Measurements from ENCODE around the gene MARCKSL1.
"Not testable (repeated sequence)": the region's sequence is repeated elsewhere in the genome, so short reads cannot be mapped to it uniquely, and the experiment has no call there.

Gene MARCKSL1

DNA sequence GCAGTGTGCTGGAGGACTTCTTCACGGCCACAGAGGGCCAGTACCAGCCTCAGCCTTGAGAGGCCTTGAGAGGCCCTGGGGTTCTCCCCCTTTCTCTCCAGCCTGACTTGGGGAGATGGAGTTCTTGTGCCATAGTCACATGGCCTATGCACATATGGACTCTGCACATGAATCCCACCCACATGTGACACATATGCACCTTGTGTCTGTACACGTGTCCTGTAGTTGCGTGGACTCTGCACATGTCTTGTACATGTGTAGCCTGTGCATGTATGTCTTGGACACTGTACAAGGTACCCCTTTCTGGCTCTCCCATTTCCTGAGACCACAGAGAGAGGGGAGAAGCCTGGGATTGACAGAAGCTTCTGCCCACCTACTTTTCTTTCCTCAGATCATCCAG lies 50.4 kb downstream of the MARCKSL1 start:
- TF ChIP-seq, protein P1, sequence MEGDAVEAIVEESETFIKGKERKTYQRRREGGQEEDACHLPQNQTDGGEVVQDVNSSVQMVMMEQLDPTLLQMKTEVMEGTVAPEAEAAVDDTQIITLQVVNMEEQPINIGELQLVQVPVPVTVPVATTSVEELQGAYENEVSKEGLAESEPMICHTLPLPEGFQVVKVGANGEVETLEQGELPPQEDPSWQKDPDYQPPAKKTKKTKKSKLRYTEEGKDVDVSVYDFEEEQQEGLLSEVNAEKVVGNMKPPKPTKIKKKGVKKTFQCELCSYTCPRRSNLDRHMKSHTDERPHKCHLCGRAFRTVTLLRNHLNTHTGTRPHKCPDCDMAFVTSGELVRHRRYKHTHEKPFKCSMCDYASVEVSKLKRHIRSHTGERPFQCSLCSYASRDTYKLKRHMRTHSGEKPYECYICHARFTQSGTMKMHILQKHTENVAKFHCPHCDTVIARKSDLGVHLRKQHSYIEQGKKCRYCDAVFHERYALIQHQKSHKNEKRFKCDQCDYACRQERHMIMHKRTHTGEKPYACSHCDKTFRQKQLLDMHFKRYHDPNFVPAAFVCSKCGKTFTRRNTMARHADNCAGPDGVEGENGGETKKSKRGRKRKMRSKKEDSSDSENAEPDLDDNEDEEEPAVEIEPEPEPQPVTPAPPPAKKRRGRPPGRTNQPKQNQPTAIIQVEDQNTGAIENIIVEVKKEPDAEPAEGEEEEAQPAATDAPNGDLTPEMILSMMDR (conservative IDR thresholded peaks at IDR 0.05), result no peak
- no peak for TF ChIP-seq ZFX (IDR thresholded peaks at IDR 0.05)

DNA sequence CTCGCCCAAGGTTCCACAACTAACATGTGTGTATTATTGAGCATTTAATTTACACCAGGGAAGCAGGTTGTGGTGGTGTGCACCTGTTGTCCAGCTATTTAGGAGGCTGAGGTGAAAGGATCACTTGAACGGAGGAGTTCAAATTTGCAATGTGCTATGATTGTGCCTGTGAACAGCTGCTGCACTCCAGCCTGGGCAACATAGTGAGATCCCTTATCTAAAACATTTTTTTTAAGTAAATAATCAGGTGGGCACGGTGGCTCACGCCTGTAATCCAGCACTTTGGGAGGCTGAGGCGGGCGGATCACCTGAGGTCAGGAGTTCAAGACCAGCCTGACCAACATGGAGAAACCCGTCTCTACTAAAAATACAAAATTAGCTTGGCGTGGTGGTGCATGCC lies 51.3 kb downstream of the MARCKSL1 start:
- not testable (repeated sequence) for H3K27ac ChIP-seq

More for the DNA sequence above, 50.4 kb downstream of the MARCKSL1 start:
- no peak overlapping the region for H3K27ac ChIP-seq

All from C4-2B (cell line).